Measurements from ENCODE around the gene TOGARAM2.

The TOGARAM2 gene

DNA sequence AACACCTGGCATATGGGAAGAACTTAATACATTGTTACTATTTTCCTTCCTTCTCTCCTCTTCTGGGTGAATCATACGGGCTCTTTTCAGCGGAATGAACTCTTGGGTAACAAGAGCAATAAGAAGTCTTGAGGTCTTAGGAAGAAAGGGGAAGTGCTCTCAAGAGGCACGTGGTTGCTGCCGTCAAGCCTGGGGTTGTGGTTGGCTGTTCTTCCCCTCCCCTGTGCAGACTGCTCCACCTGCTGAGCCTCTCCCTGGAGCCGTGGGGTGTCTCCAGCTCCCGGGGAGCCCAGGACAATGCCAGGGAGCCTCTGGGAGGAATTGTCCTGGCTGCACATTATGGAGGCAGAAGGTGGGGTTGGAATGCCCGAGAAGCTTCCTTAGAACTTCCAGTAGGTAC is 19.4 kb downstream of the TOGARAM2 start:
- no peak for DNase-seq

DNA sequence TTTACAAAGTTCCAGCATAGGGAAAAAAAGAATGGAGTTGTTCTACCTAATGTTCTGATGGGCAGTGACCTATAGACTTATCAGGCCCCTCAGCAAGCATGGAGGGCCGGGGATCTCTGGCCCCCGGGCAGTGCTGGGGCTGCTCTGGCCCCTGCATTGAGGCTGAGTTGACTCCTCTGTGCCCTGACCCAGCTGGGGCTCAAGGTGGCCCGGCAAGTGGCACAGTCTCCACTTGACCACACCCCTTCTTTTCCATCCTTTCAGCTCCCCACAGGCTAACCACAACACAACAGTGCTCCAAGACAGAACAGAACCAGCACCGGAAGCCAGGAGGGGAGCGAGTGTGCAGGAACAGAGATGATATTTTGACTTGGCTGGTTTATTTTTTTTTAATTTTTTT is 19.9 kb downstream of the TOGARAM2 start:
- DNase-seq = no peak

DNA sequence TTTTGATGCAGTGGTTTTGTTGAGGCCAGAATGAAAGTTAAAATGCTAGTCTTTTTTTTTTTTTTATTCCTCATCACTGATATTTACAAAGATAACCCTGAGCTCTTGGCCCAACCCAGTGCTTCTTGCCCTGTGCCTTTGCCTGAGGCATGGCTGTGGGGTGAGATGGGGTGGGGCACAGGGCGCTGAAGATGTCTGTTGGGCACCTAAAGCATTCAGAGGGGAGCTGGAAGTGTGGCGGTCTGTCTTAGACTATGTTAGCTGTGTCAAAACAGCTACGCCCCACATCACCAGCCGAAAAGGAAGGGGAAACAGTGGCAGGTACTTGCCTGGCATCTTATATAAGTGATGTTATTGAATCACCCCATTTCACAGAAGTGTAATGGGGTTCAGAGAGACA is 20.7 kb downstream of the TOGARAM2 start:
- DNase-seq = no peak

DNA sequence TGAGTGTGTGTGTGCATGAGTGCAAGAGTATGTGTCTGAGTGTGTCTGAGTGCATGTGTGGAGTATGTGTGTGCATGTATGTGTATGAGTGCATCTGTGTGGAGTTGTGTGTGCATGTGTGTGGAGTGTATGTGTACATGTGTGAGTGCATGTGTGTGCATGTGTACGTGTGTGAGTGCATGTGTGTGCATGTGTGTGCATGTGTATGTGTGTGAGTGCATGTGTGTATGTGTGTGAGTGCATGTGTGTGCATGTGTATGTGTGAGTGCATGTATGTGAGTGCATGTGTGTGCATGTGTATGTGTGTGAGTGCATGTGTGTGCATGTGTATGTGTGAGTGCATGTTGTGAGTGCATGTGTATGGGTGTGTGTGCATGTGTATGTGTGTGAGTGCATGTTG is 23.7 kb downstream of the TOGARAM2 start:
- DNase-seq = no peak

DNA sequence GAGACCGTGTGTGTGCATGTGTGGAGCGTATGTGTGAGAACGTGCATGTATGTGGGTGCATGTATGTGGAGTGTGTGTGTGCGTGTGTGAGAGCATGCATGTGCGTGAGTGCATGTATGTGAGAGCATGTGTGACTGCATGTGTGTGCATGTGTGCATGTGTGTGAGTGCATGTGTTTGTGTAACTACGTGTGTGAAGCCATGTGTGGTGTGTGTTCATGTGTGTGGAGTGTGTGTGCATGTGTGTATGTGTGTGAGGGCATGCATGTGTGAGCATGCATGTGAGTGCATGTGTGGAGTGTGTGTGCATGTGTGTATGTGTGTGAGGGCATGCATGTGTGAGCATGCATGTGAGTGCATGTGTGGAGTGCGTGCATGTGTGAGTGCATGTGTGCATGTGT is 24.2 kb downstream of the TOGARAM2 start:
- DNase-seq = no peak

DNA sequence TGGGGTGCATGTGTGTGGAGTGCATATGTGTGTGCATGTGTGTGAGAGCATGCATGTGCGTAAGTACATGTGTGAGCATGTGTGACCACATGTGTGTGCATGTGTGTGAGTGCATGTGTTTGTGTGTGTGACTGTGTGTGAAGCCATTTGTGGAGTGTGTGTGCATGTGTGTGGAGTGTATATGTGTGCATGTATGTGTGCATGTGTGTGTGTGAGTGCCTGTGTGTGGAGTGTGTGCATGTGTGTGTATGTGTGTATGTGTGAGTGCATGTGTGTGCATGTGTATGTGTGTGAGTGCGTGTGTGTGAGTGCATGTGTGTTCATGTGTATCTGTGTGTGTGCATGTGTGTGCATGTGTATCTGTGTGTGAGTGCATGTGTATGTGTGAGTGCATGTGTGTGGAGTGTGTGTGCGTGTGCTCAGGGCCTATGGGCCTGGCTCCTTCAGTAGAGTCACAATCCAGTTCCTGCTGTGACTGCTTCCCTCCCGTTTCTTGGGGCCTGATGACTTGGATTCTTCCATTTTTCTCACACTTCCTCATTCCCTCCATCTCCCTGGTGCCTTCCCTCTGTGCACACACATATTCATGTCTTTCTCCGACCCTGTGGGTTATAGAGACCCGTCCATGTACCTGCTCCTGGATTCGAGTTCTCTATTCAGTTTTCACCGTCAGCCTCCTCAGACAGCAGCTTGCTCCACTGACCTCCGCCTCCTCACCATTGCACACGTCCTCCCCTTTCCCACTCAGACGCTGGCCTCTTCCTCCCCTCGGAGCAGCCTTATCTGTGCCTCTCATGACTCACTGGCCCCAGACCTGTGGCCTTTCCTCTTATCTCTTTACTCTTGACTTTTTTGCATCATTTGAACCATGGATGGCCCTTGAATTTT is 25.2 kb downstream of the TOGARAM2 start:
- no peak for DNase-seq

DNA sequence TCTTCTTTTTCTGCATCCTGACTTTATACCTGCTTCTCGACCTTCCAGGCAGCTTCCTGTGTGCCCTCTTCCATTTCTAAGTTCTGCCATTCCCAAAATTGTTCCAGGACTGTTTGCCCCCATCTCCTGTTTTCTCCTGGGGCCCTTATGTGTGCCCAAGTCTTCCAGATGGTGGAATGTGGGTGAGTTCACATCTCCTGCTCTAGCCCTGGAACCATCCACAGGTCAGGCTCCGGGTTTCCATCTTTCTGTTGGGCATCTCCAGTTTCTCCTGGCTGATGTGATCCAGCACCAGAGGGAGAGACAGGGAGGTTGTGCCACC is 25.8 kb downstream of the TOGARAM2 start:
- no peak for DNase-seq

DNA sequence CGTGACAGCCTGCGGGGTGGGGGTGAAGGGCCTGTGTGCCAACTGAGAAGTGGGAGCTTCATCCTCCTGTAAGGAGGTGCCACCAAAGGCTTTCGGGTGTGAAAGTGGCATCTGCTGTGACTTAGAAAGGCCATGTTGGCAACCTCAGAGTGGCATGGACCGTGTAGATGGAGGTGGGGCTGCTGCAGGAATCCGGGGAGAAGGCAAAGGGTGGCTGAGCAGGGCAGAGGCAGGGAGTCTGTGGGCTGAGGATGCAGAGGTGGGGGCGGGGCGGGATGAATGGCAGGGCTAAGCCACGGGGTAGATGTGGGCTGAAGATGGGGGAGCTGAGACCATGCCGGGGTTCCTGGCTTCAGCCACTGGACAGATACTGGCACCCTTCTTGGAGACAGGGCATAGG is 28.2 kb downstream of the TOGARAM2 start:
- no peak for DNase-seq

DNA sequence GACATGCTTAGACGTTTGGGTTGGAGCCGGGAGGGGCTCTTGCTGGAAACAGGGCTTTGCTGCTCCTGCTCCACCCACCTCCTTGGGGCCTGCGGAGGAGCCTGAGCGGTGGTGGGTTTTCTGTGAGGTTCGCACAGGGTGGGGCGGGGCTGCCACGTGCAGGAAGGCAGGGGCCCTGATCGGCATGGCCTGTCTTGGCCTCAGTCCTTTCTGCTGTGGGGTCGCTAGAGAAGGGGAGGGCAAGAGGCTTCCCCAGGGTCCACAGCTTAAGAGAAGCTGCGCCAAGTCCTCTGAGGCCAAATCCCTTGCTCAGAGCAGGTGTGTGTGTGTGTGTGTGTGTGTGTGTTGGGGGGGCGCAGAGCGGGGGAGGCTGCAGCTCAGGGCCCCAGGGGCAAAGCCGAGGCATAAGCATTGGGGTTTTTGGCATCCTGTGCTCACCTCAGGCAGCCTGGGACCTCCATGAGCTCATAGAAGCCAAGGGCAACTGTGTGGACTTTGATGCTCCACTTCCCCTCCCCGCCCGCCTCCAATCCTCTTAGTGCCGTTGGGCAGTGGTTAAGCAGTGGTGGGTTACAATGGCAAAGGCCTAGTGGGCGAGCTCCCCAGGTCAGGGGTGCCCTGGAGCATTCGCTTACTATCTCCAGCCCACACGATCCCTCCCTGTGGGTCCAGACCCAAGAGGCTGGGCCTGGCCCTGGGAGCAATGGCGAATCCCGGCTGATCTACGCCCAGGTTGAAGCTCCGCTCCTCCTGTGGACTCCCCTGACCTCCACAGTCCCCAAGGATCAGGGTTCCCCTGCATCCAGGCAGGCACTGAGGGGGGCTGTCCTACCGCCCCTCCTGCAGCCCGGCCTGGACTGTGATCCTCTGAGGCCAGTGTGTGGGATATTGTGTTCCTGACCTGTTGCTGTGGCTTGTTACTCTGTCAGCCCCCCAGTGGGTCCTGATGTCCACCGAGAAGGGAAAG is 28.9 kb downstream of the TOGARAM2 start:
- DNase-seq = no peak

DNA sequence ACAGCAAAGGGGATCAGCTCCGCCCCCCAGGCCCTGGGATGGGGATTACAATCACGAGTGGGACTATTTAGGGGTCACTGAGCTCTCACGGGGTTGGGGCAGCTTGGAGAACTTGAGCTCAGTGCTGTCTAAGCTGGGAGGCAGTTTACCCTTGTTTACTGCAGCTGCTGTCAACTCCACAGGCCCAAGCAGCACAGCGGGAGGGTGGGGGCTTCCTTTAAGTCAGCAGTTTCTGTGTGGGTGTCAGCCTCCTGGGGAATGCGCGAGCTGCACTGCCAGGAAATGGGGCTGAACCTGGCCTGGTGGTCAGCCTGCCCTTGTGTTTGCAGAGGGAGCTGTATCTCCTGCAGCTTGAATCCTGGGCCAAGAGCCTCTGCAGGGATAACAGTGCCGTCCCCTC is 29.8 kb downstream of the TOGARAM2 start:
- DNase-seq = no peak

DNA sequence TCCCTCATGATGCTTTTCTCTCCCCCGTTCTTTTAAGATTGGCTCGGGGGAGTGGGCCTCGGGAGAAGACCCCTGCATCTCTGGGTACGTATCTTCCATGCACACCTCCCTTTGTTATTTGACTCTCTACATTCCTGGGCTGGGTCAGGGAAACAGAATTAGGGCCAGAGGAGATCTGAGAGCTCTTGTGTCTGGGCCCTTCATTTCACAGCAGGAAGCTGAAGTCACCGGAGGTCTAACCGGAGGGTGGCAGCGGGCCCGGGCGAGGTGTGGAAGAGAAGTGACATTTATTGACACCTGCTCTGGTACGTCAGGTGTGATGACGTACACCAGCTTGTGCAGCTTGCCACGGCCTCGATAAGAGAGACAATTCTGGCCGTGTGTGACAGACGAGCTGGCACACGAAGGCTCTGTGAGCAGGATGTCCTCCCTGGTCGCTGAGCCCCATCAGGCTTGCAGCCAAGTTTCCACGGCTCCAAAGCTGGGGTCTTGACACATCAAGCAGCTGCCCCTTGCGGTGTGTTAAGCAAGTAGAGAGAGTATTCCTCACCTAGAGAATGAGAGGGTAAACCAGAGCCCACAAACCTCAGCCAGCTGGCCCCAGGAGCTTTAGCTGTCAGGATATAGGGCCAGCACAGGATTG is 30.4 kb downstream of the TOGARAM2 start:
- no peak for DNase-seq

DNA sequence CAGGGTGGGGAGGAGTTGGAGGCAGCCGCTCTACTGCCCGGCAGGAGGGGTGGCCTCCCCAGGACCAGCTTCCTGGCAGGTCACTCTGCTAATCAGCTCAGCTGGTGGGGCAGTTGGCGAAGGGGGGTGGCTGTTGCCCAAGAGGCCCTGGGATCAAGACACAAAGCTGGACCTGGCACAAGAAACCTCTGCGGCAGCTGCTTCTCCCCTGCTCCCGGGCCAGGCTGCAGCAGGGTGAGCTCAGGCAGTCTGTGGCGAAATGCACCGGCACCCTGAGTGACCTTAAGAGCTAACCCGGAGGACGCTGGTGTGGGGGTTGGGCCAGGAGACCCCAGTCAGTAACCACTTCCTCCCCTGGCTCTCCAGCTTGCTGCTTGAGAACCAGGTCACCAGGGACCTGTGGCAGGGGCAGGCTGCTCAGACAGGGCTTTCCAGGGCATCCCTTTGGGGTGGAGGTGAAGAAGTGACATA is 31.1 kb downstream of the TOGARAM2 start:
- DNase-seq = no peak

DNA sequence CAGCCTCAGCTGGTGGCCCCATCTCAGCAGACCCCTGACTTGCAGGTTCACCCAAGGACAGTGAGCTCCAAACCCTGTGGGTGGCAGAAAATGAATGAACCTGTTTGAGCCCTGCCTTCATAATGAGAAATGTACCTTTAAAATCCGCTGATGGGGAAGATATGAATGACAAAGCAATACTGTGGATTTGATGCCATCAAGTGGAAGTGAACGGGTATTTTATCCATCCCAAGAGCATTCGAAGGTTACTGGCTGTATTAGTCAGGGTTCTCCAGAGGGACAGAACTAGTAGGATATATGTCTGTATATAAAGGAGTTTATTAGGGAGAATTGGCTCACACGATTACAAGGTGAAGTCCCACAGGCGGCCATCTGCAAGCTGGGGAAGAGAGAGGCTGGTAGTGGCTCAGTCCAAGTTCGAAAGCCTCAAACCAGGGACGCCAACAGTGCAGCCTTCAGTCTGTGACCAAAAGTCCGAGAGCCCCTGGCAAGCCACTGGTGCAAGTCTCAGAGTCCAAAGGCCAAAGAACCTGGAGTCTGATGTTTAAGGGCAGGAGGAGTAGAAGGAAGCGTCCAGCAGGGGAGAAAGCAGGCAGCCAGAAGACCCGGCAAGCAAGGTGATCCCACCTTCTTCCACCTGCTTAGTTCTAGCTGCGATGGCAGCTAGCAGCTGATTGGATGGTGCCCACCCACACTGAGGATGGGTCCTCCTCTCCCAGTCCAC is 32.1 kb downstream of the TOGARAM2 start:
- DNase-seq = no peak

DNA sequence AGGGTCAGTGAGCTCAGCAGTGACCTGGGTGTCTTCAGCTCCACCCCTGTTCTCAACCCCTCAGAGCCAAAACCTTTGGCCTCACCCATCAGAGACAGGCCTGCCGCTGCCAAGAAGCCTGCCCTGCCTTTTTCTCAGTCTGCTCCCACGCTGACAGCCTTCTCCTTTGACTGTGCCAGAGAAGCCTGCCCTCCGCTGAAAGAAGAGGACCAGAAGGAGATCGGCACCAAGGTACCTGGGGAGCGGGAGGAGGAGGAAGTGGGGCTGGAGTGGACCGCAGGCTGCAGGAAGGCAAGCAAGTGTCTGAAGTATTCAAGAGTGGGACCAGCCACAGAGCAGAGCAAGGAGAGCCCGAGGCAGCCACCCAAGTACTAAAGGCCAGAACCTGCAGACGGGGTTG is 33.2 kb downstream of the TOGARAM2 start:
- no peak for DNase-seq

DNA sequence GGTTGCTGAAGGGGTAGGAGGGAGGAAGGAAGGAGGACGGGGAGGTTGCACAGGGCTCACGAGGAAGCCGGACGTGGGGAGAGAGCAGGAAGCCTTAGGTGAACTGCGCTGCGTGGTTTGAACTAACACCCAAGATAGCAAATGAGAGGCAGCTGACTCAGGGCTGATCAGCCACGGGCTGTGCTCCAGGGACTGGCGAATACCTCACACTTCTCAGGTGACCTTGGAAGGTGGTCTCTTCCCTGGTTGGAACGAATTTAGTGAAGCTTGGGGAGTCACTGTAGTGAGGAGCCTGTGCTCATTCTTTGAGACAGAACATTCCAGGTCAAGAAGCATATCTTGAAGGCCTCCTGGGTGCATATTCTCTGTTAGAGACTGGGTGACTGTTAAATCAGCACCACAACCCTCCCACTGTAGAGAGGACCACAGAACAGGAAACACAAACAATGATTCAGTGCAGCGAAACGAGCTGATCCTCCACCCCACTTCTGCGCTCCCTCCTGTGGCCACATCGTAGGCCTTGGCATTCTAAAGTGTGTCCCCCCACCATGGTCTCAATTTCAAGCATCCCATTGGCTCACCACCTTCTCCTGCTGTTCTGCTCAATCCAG is 33.8 kb downstream of the TOGARAM2 start:
- no peak for DNase-seq

DNA sequence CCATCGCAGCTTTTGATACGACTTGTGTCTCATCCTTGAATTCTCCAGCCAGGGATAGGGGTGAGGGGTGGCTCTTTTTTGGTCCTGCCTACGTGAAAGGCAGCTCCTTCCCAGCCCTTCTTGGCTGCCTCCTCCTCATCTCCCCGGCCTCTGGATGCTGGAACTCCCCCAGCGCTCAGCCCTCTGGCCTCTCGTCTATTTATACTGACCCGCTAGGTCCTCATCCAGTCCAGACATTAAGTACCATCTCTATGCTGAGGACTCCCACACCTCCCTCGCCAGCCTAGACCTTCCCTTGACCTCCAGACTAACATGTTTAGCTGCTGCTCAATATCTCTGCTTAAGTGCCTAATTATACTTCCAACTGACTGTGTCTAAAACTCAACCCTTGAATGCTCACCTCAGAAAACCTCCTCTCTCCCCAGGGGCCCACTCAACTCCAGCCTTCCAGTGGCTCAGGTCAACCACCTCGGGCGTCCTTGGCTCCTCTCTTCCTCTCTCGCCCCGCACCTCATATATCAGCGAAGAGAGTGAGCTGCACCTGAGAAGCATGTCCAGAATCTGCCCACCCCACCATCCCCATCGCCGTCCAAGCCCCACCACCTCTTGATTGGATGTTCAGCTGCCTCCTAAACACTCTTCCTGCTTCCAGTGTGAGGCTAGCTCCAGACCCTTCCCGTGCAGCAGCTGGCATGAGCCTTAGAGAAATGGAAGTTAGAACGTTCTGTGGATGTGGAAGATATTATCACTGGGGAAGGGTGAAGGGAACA is 34.8 kb downstream of the TOGARAM2 start:
- DNase-seq = no peak

DNA sequence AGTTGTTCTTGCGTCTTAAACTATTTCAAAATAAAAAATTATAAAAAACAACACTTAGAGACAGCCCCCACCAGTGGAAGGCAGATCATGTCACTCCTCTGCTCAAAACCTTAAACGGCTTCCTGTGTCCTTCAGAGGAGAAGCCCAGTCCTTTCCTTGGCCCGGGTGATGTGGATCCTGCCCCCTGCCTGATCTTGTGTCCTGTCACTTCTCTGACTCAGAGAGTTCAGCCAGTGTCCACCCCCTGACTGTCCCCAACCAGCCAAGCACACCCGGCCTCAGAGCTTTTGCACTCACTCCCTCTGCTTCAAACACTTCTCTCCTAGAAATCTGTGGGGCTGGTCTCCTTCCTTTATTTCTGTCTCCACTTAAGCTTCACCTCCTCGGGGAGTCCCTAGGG is 35.4 kb downstream of the TOGARAM2 start:
- no peak for DNase-seq

DNA sequence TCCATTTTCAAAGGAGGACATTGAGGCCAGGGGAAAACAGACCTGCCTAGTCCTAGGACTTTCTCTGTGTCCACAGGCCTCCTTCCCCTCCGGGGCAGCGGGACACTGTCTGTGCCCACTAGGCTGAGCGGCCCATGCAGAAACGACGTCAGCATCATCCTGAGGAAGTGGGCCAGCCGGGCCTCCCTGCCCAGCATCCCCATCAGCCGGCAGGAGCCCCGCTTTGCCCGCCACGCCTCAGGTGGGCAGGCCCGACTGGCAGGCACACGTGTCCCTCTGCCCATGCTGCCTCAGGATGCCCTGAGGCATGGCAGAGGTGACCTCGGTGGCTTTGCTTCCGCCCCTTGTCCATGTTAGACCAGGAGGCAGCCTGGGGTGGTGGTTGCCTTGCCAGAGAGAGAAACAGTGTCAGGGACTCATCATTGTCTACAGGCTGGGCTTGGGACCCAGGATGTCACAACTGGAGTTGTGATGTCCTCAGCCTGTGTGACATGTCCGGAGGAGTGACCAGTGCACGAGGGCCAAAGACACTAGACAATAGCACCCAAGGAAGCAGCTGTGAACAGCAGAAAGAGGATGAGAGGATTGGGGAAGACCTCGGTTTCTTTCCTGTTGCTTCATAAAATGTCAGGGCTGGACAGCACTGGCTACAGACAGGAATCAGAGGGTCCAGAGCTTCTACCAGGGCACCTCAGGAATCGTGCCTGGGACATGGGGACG is 36.8 kb downstream of the TOGARAM2 start:
- DNase-seq = no peak

DNA sequence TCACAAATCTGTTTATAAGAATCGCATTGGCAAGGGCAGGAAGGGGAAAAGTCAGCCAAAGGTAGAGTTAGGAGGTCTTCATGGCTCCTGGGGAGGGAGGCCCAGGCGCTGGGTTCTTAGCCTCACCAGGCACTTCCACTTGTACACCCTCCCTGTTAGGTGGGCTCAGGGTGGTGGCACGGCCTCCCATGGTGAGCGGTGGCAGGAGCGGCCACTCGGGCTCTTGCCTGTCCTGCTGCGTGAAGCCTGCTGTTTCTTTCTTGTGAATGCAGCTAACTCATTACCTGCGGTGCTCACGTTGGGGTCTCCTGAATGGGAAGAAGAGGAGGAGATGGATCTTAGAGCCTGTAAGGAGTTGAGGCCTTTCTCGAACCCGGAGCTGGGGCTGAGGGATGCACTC is 40.8 kb downstream of the TOGARAM2 start:
- no peak for DNase-seq

DNA sequence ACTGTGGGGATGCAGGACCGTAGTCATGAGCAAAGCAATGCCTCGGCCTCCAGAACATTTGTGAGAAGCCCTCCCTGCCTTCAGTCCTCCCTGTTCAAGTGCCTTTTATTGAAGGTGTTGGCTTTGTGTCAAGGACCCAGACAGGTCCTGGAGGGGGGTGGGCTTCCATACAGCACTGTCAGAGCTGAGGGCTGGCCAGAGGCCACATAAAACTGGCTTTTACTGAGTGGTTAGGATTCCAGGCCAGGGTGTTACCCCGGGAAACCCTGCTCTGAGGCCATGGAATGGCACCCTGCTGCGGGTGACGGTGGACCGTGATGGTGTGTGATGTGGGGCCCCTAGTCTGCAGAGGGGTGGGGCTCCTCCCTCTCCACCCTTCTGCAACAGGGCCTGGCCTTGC is 41.6 kb downstream of the TOGARAM2 start:
- DNase-seq = no peak

DNA sequence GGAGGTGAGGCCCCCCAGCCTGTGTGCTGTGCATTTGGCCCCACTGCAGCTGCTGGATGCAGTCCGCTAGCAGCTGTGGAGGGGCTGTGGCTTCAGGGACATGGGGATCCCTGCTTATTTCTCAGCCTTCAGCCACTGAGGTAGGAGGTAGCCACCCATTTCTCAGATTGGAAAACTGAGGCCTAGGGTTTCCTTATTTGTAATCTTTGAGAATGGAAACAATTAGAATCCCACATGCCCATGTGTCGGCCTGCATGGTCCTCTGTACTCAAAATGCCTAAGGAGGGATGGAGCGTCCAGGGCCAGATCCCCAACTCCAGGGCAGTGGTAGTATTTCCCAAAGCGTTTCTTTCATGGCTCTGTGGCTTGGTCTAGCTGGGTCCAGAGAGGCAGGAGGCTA is 42.1 kb downstream of the TOGARAM2 start:
- DNase-seq = no peak
